Hepatocyte (in vitro differentiated cells): ENCODE data around the gene CORO2B. TPM values are rescaled to one million over a fixed set of nuclear protein-coding genes. Genes with fewer than 3 reads are reported as not detected.

Source experiments
- DNase-seq: peaks from one replicate; pipeline ENCODE4 v3.0.0-alpha.2; 2016; ENCODE audit warnings: low spot score
- H2AFZ ChIP-seq: fragments of 200-600 bp; sonication (generic); 2 replicates; pipeline ENCODE4 v1.6.0; 2016; ENCODE audit warnings: antibody characterized with exemption, mild to moderate bottlenecking
- H3K27ac ChIP-seq: fragments of 200-600 bp; sonication (generic); 2 replicates; pipeline ENCODE4 v1.5.1; 2016; ENCODE audit warnings: mild to moderate bottlenecking
- H3K27me3 ChIP-seq: fragments of 200-600 bp; sonication (generic); 2 replicates; pipeline ENCODE4 v1.6.1; 2016
- H3K36me3 ChIP-seq: fragments of 200-600 bp; sonication (generic); replicated peaks from 2 replicates; pipeline ENCODE4 v1.5.1; 2016; ENCODE audit warnings: low read depth; ENCODE audit not compliant: insufficient read depth
- H3K4me1 ChIP-seq: fragments of 200-600 bp; sonication (generic); 2 replicates; pipeline ENCODE4 v1.5.1; 2016; ENCODE audit warnings: mild to moderate bottlenecking, moderate library complexity; ENCODE audit not compliant: insufficient read depth
- H3K4me2 ChIP-seq: fragments of 200-600 bp; sonication (generic); 2 replicates; pipeline ENCODE4 v1.6.0; 2016
- H3K4me3 ChIP-seq: fragments of 200-600 bp; sonication (generic); 2 replicates; pipeline ENCODE4 v1.5.1; 2016; ENCODE audit warnings: mild to moderate bottlenecking
- H3K79me2 ChIP-seq: fragments of 200-600 bp; sonication (generic); 2 replicates; pipeline ENCODE4 v1.6.0; 2017; ENCODE audit warnings: mild to moderate bottlenecking
- H3K9me2 ChIP-seq: fragments of 200-600 bp; sonication (generic); replicated peaks from 2 replicates; pipeline ENCODE4 v1.6.0; 2017; ENCODE audit warnings: mild to moderate bottlenecking; ENCODE audit not compliant: insufficient read depth
- H3K9me3 ChIP-seq: fragments of 200-600 bp; sonication (generic); 2 replicates; pipeline ENCODE4 v1.5.1; 2016; ENCODE audit warnings: low read depth, mild to moderate bottlenecking
- H4K20me1 ChIP-seq: fragments of 200-600 bp; sonication (generic); 2 replicates; pipeline ENCODE4 v1.6.0; 2016; ENCODE audit warnings: mild to moderate bottlenecking; ENCODE audit not compliant: insufficient read depth, poor library complexity, severe bottlenecking
- CTCF ChIP-seq: fragments of 200-600 bp; sonication (generic); IDR thresholded peaks from 2 replicates; pipeline ENCODE4 v1.5.1; 2016; ENCODE audit warnings: antibody characterized with exemption, mild to moderate bottlenecking; ENCODE audit not compliant: poor library complexity
- EZH2 ChIP-seq: fragments of 200-600 bp; sonication (generic); IDR thresholded peaks from 2 replicates; pipeline ENCODE4 v1.6.1; 2016; ENCODE audit warnings: antibody characterized with exemption, mild to moderate bottlenecking, borderline replicate concordance
- EZH2phosphoT487 ChIP-seq: fragments of 200-600 bp; sonication (generic); IDR thresholded peaks from one replicate; pipeline ENCODE4 v1.6.1; 2018; ENCODE audit warnings: antibody characterized with exemption, mild to moderate bottlenecking, low read depth, moderate library complexity; ENCODE audit not compliant: unreplicated experiment, severe bottlenecking
- WGBS: methylation state at CpG from one replicate; pipeline ENCODE4 v1.1.6; 2016; ENCODE audit warnings: low lambda C conversion rate; ENCODE audit errors: missing lambda C conversion rate; 5-methylcytosine and 5-hydroxymethylcytosine counted together
- polyA plus RNA-seq: library from polyadenylated mRNA; unstranded; fragments of >200 nt; fragmentation: Nextera tagmentation; extraction: Ambion mirVana; gene quantifications from 2 replicates; pipeline ENCODE4 v1.2.1, GENCODE V29; 2016
- total RNA-seq: library from RNA; depleted of rRNA; stranded (reverse); fragments of >200 nt; gene quantifications from 2 replicates; pipeline ENCODE4 v1.2.3, GENCODE V29; 2014

The CORO2B gene
- total and polyA plus RNA-seq, 2 experiments from 2014 or later = 2.9 to 5.1 TPM

DNA sequence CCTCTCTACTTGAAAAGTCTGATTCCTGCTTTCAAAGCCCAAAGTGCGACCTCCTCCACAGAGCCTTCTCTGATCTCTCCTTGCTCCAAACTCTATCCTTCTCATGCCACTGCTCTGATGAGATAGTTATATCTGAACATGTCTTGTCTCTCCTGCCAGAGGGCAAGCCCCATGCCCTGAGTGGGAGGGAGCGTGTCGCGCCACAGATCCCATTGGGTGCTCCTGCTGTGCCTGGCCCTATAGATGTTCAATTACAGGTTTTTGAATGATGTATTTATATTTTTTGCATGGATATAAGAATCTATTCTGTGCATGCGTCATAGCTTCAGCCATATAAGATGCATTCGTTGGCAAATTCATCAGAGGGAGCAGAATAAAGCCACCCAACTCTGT lies 20.4 kb downstream of the CORO2B start:
- H3K36me3 ChIP-seq = no peaks in the 10 kb centered on the region
- H3K79me2 ChIP-seq = no peaks in the 10 kb centered on the region
- peak overlapping the region; percentile 53 for H3K27ac ChIP-seq
- no peak for DNase-seq
- TF ChIP-seq CTCF = no peak
- TF ChIP-seq EZH2phosphoT487 = no peak
- TF ChIP-seq EZH2 = no peak
- no peaks in the 10 kb centered on the region for H4K20me1 ChIP-seq
- 90% methylated on average over 6 of the region's 6 CpGs for WGBS
- H3K4me1 ChIP-seq = peaks cover 8% of the 10 kb centered on the region
- H3K4me3 ChIP-seq = no peak overlapping the region
- no peaks in the 10 kb centered on the region for H3K27me3 ChIP-seq
- no peaks in the 10 kb centered on the region for H3K9me3 ChIP-seq
- no peak overlapping the region for H2AFZ ChIP-seq
- H3K9me2 ChIP-seq = no peaks in the 10 kb centered on the region
- no peak overlapping the region for H3K4me2 ChIP-seq

DNA sequence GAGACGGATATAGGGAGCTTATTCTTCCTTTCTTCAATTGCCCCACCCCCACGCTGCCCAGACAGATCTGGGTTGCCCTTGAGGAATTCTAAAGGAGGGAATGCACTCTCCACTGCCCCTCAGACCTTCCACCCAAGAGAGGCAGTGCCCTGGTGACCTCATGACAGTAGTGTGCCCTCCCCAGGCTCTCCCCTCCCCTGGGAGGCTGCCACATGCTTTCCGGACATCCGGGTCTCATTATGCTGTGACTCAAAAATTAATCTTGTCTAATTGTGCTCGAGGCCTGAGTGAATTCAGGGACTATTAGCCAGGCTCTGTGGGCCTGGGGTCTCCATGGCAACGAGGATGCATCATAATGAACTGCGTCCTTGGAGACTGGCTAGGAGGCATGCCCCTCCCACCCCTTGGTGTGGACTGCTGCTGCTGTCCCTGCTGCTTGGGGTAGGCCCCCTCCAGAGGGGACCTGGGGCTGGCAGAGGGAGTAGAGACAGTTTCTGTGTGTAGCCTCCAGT lies 20.8 kb downstream of the CORO2B start:
- Histone ChIP-seq H4K20me1 (no peaks in the 10 kb centered on the region), H3K9me2 (no peaks in the 10 kb centered on the region), H2AFZ (no peak overlapping the region), H3K4me3 (no peak overlapping the region), H3K9me3 (no peaks in the 10 kb centered on the region), H3K4me1 (peaks cover 8% of the 10 kb centered on the region), H3K79me2 (no peaks in the 10 kb centered on the region), H3K36me3 (no peaks in the 10 kb centered on the region), H3K4me2 (no peak overlapping the region), H3K27ac (no peak overlapping the region), H3K27me3 (no peaks in the 10 kb centered on the region)
- peak; percentile 50 for DNase-seq
- TF ChIP-seq EZH2 (no peak), CTCF (no peak), EZH2phosphoT487 (no peak)
- WGBS = 55% methylated on average over 7 of the region's 7 CpGs

GRCh38 chr15:68601206-68602197 lies 22.7 kb downstream of the CORO2B start:
- Histone ChIP-seq H4K20me1 (no peaks in the 10 kb centered on the region), H3K79me2 (no peaks in the 10 kb centered on the region), H3K4me2 (no peak overlapping the region), H3K36me3 (no peaks in the 10 kb centered on the region), H3K4me1 (peaks cover 8% of the 10 kb centered on the region), H3K9me3 (no peaks in the 10 kb centered on the region), H3K9me2 (no peaks in the 10 kb centered on the region), H3K27me3 (no peaks in the 10 kb centered on the region), H2AFZ (no peak overlapping the region), H3K27ac (no peak overlapping the region), H3K4me3 (no peak overlapping the region)
- no peak for DNase-seq
- TF ChIP-seq EZH2 = no peak
- TF ChIP-seq EZH2phosphoT487 = no peak
- no peak for TF ChIP-seq CTCF
- 87% methylated on average over 23 of the region's 23 CpGs for WGBS
